ENCODE results near the gene MSH3. TPM values are rescaled to one million over a fixed set of nuclear protein-coding genes. Genes with fewer than 3 reads are reported as not detected.

Gene MSH3
- total RNA-seq, 1 donor from 2014 or later: 11.0 TPM

DNA sequence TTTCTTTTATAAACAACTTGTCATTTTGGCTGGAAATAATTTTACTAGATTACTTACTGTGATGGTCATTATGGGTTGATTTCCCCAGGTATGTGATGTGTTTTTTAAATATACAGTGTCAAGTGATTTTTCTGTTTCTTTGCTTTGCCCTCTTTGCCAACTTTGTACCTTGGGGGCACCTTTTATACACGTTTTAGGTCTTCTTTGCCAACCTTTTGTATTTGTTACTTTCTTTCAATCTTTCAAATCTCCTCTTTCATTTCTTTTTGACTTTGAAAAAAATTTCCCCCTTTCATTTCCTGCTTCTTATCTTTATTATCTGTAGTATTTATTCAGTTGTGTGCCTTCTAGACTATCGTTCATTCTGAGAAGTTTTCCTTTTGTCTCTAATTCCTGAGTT, 65.7 kb downstream of the MSH3 start:
- TF ChIP-seq, protein P1, sequence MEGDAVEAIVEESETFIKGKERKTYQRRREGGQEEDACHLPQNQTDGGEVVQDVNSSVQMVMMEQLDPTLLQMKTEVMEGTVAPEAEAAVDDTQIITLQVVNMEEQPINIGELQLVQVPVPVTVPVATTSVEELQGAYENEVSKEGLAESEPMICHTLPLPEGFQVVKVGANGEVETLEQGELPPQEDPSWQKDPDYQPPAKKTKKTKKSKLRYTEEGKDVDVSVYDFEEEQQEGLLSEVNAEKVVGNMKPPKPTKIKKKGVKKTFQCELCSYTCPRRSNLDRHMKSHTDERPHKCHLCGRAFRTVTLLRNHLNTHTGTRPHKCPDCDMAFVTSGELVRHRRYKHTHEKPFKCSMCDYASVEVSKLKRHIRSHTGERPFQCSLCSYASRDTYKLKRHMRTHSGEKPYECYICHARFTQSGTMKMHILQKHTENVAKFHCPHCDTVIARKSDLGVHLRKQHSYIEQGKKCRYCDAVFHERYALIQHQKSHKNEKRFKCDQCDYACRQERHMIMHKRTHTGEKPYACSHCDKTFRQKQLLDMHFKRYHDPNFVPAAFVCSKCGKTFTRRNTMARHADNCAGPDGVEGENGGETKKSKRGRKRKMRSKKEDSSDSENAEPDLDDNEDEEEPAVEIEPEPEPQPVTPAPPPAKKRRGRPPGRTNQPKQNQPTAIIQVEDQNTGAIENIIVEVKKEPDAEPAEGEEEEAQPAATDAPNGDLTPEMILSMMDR (IDR thresholded peaks at IDR 0.05; ENCODE audit: borderline replicate concordance): no peak
- H3K36me3 ChIP-seq: peaks cover 23% of the 10 kb centered on the region
- no peaks in the 10 kb centered on the region for H3K4me1 ChIP-seq
- DNase-seq: no peak
- H3K27ac ChIP-seq (replicated peaks): no peak overlapping the region
- no peaks in the 10 kb centered on the region for H3K27me3 ChIP-seq (ENCODE audit: low read depth)
- no peak overlapping the region for H3K4me3 ChIP-seq
- H3K9me3 ChIP-seq (replicated peaks): peaks cover 8% of the 10 kb centered on the region
- intact Hi-C loops (cut with micrococcal nuclease): no loop called here

- peaks cover 8% of the 10 kb centered on the region for H3K9me3 ChIP-seq (replicated peaks)
- no peak overlapping the region for H3K4me3 ChIP-seq
- H3K4me1 ChIP-seq: no peaks in the 10 kb centered on the region
- TF ChIP-seq, protein P1 (IDR thresholded peaks at IDR 0.05; ENCODE audit: borderline replicate concordance): no peak
- DNase-seq: no peak
- intact Hi-C loops (cut with micrococcal nuclease): no loop called here
- no peaks in the 10 kb centered on the region for H3K27me3 ChIP-seq (ENCODE audit: low read depth)
- H3K36me3 ChIP-seq: peaks cover 48% of the 10 kb centered on the region
- H3K27ac ChIP-seq (replicated peaks): no peak overlapping the region
Observed at GRCh38 chr5:80722916-80723315, 68.5 kb downstream of the MSH3 start.

GRCh38 chr5:80725446-80725845, 71.0 kb downstream of the MSH3 start:
- Histone ChIP-seq H3K4me1 (no peaks in the 10 kb centered on the region), H3K36me3 (peaks cover 36% of the 10 kb centered on the region)

GRCh38 chr5:80736730-80737129, 82.3 kb downstream of the MSH3 start:
- Histone ChIP-seq H3K4me3 (no peak overlapping the region), H3K36me3 (peaks cover 9% of the 10 kb centered on the region), H3K27me3 (ENCODE audit: low read depth) (no peaks in the 10 kb centered on the region), H3K4me1 (no peaks in the 10 kb centered on the region), H3K27ac (replicated peaks) (no peak overlapping the region), H3K9me3 (replicated peaks) (no peaks in the 10 kb centered on the region)
- TF ChIP-seq, protein P1 (IDR thresholded peaks at IDR 0.05; ENCODE audit: borderline replicate concordance): no peak
- no peak for DNase-seq
- intact Hi-C loops (cut with micrococcal nuclease): no loop called here

More at GRCh38 chr5:80725446-80725845, 71.0 kb downstream of the MSH3 start:
- H3K9me3 ChIP-seq (replicated peaks): no peaks in the 10 kb centered on the region
- no peaks in the 10 kb centered on the region for H3K27me3 ChIP-seq (ENCODE audit: low read depth)
- no peak for DNase-seq
- H3K27ac ChIP-seq (replicated peaks): no peak overlapping the region
- H3K4me3 ChIP-seq: no peak overlapping the region
- TF ChIP-seq, protein P1 (IDR thresholded peaks at IDR 0.05; ENCODE audit: borderline replicate concordance): no peak
- intact Hi-C loops (cut with micrococcal nuclease): no loop called here

DNA sequence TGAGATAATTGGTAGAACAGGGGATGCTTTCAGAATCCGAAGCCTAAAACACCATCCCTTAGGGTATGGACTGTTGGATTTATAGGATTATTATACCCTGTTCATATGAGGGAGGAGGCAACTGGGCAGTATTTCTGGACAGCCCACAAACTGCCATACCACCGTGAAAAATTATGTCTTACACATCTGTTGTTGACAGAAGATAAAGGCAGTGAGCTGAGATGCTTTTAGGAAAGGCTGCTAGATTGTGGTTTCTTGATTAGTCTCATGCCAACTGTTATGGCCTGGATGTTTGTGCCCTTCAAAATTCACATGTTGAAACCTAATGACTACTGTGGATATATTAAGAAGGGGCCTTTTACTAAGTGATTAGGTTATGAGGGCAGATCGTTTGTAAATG, 84.0 kb downstream of the MSH3 start:
- H3K27me3 ChIP-seq (ENCODE audit: low read depth): no peaks in the 10 kb centered on the region
- no peaks in the 10 kb centered on the region for H3K9me3 ChIP-seq (replicated peaks)
- TF ChIP-seq, protein P1 (IDR thresholded peaks at IDR 0.05; ENCODE audit: borderline replicate concordance): no peak
- intact Hi-C loops (cut with micrococcal nuclease): no loop called here
- peaks cover 20% of the 10 kb centered on the region for H3K36me3 ChIP-seq
- H3K4me3 ChIP-seq: no peak overlapping the region
- no peaks in the 10 kb centered on the region for H3K4me1 ChIP-seq
- no peak for DNase-seq
- H3K27ac ChIP-seq (replicated peaks): no peak overlapping the region

- H3K36me3 ChIP-seq: peaks cover 20% of the 10 kb centered on the region
- intact Hi-C loops (cut with micrococcal nuclease): no loop called here
- H3K4me1 ChIP-seq: no peaks in the 10 kb centered on the region
- H3K4me3 ChIP-seq: no peak overlapping the region
- no peaks in the 10 kb centered on the region for H3K27me3 ChIP-seq (ENCODE audit: low read depth)
- H3K9me3 ChIP-seq (replicated peaks): no peaks in the 10 kb centered on the region
- TF ChIP-seq, protein P1 (IDR thresholded peaks at IDR 0.05; ENCODE audit: borderline replicate concordance): no peak
- no peak for DNase-seq
- no peak overlapping the region for H3K27ac ChIP-seq (replicated peaks)
Observed at GRCh38 chr5:80739057-80739456, 84.6 kb downstream of the MSH3 start.
